HEK293 (cell line): ENCODE data around the gene PARP9.

Source experiments
- BCL11A ChIP-seq: fragments of 450-650 bp; formaldehyde crosslinking; IDR thresholded peaks from 2 replicates; pipeline ENCODE4 v1.5.1; 2016; ENCODE audit warnings: low read depth, missing biosample characterization, missing genetic modification characterization
- BCL6B ChIP-seq: fragments of 450-650 bp; formaldehyde crosslinking; IDR thresholded peaks from 2 replicates; pipeline ENCODE4 v1.5.1; 2017; ENCODE audit warnings: missing biosample characterization, missing genetic modification characterization
- GLI2 ChIP-seq: fragments of 450-650 bp; formaldehyde crosslinking; IDR thresholded peaks from 2 replicates; pipeline ENCODE4; 2017; ENCODE audit warnings: missing biosample characterization, missing genetic modification characterization, low read depth, borderline replicate concordance
- GLIS1 ChIP-seq: fragments of 450-650 bp; formaldehyde crosslinking; IDR thresholded peaks from 2 replicates; pipeline ENCODE4 v1.5.1; 2016; ENCODE audit warnings: missing biosample characterization, missing genetic modification characterization
- GLIS2 ChIP-seq: fragments of 450-650 bp; formaldehyde crosslinking; IDR thresholded peaks from 2 replicates; pipeline ENCODE4 v1.5.1; 2016; ENCODE audit warnings: missing biosample characterization, missing genetic modification characterization
- KLF10 ChIP-seq: fragments of 450-650 bp; IDR thresholded peaks from 2 replicates; pipeline ENCODE4 v1.5.1; 2018; ENCODE audit warnings: missing biosample characterization, mild to moderate bottlenecking, missing genetic modification characterization
- PRDM10 ChIP-seq: fragments of 450-650 bp; formaldehyde crosslinking; IDR thresholded peaks from 2 replicates; pipeline ENCODE4 v1.5.1; 2016; ENCODE audit warnings: missing biosample characterization, missing genetic modification characterization
- TSHZ1 ChIP-seq: fragments of 450-650 bp; formaldehyde crosslinking; IDR thresholded peaks from 2 replicates; pipeline ENCODE4 v1.5.1; 2016; ENCODE audit warnings: missing biosample characterization, missing genetic modification characterization, borderline replicate concordance
- ZFP69B ChIP-seq: fragments of 450-650 bp; formaldehyde crosslinking; IDR thresholded peaks from 2 replicates; pipeline ENCODE4 v1.5.1; 2016; ENCODE audit warnings: missing biosample characterization, missing genetic modification characterization
- ZNF148 ChIP-seq: fragments of 450-650 bp; formaldehyde crosslinking; IDR thresholded peaks from 2 replicates; pipeline ENCODE4 v1.5.0; 2017; ENCODE audit warnings: missing biosample characterization, missing genetic modification characterization, borderline replicate concordance
- ZNF157 ChIP-seq: fragments of 450-650 bp; formaldehyde crosslinking; IDR thresholded peaks from 2 replicates; pipeline ENCODE4 v1.5.1; 2016; ENCODE audit warnings: missing biosample characterization, missing genetic modification characterization
- ZNF169 ChIP-seq: fragments of 450-650 bp; formaldehyde crosslinking; IDR thresholded peaks from 2 replicates; pipeline ENCODE4 v1.5.1; 2016; ENCODE audit warnings: missing biosample characterization, missing genetic modification characterization
- ZNF394 ChIP-seq: fragments of 450-650 bp; formaldehyde crosslinking; IDR thresholded peaks from 2 replicates; pipeline ENCODE4 v1.5.1; 2016; ENCODE audit warnings: missing biosample characterization, missing genetic modification characterization, mild to moderate bottlenecking, moderate library complexity, borderline replicate concordance
- ZNF416 ChIP-seq: fragments of 450-650 bp; formaldehyde crosslinking; IDR thresholded peaks from 2 replicates; pipeline ENCODE4 v1.5.1; 2016; ENCODE audit warnings: missing biosample characterization, missing genetic modification characterization
- ZNF501 ChIP-seq: fragments of 450-650 bp; formaldehyde crosslinking; IDR thresholded peaks from 2 replicates; pipeline ENCODE4 v1.5.1; 2016; ENCODE audit warnings: missing biosample characterization, missing genetic modification characterization
- ZNF518A ChIP-seq: fragments of 450-650 bp; formaldehyde crosslinking; conservative IDR thresholded peaks from 2 replicates; pipeline ENCODE4 v1.5.1; 2016; ENCODE audit warnings: low read depth, missing biosample characterization, missing genetic modification characterization
- ZNF544 ChIP-seq: fragments of 450-650 bp; formaldehyde crosslinking; IDR thresholded peaks from 2 replicates; pipeline ENCODE4 v1.5.0; 2017; ENCODE audit warnings: missing biosample characterization, missing genetic modification characterization
- ZNF560 ChIP-seq: fragments of 450-650 bp; formaldehyde crosslinking; IDR thresholded peaks from 2 replicates; pipeline ENCODE4 v1.5.1; 2017; ENCODE audit warnings: missing biosample characterization, missing genetic modification characterization, borderline replicate concordance
- ZNF645 ChIP-seq: fragments of 450-650 bp; formaldehyde crosslinking; IDR thresholded peaks from 2 replicates; pipeline ENCODE4; 2016; ENCODE audit warnings: missing biosample characterization, missing genetic modification characterization
- ZNF792 ChIP-seq: fragments of 450-650 bp; formaldehyde crosslinking; IDR thresholded peaks from 2 replicates; pipeline ENCODE4 v1.5.1; 2016; ENCODE audit warnings: missing biosample characterization, missing genetic modification characterization

Gene PARP9

GRCh38 chr3:122564155-122564912, at the start of gene PARP9, which contains the start of gene DTX3L (continued):
- TF ChIP-seq PRDM10 (tag by site-specific recombination) (peak; percentile 85), ZNF169 (tag by site-specific recombination) (no peak), BCL11A (tag by site-specific recombination) (no peak), ZNF645 (tag by site-specific recombination) (no peak), TSHZ1 (no peak), ZNF157 (tag by site-specific recombination) (no peak), ZFP69B (0 out of 2 replicates have a peak, but pooled peaks have one; percentile 37), ZNF792 (tag by site-specific recombination) (no peak), ZNF416 (tag by site-specific recombination) (no peak), ZNF394 (tag by site-specific recombination) (peak; percentile 57; the same call in 1 of the 2 replicates), GLIS1 (tag by site-specific recombination) (peak; percentile 96), KLF10 (tag by site-specific recombination) (no peak), ZNF560 (tag by site-specific recombination) (no peak), ZNF148 (tag by site-specific recombination) (no peak), ZNF544 (tag by site-specific recombination) (no peak), BCL6B (tag by site-specific recombination) (no peak), ZNF501 (tag by site-specific recombination) (no peak), ZNF518A (tag by site-specific recombination) (no peak), GLIS2 (peak; percentile 94), GLI2 (tag by site-specific recombination) (no peak)
